ENCODE measurements around the gene FRYL. TPM values are rescaled to one million over a fixed set of nuclear protein-coding genes. Genes with fewer than 3 reads are reported as not detected.

The FRYL gene
- total RNA-seq, 2 donors from 2014 or later: 29.7 to 47.0 TPM

DNA sequence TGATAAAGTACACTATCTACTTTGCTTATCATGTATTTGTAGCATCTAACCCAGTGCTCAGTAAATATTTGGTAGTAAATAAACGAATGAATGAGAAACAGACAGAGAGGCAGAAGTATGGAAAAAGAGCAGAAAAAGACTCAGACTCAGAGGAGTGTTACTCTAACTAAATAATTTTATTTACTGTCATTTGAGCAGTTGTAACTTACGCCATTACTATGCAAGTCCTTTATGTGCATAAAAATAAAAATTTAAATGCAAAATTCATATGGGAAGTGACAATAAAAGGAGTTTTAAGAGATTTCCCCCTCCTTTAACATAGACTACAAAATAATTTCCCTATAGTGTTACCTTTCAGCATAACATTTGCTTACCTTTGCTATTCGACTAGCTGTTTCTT, 240.5 kb downstream of the FRYL start:
- Histone ChIP-seq H3K27ac (no peak overlapping the region), H3K27me3 (no peaks in the 10 kb centered on the region), H3K4me1 (peaks cover 5% of the 10 kb centered on the region), H3K9me3 (no peaks in the 10 kb centered on the region), H3K36me3 (replicated peaks in 1 of 2; ENCODE audit: insufficient read depth in 1 of 2, low read depth in 2 of 2) (peaks cover 5 to 27% of the 10 kb centered on the region in 2 donors), H3K4me3 (no peak overlapping the region)
- 74 to 76% methylated on average over 3 of the region's 3 CpGs for WGBS, 2 donors
- DNase-seq: no peak
- intact Hi-C loops (cut with DNase I): no loop called here
- no peak for ATAC-seq
- TF ChIP-seq POLR2A (IDR thresholded peaks at IDR 0.05) (no peak), CTCF (IDR thresholded peaks at IDR 0.05) (no peak)

DNA sequence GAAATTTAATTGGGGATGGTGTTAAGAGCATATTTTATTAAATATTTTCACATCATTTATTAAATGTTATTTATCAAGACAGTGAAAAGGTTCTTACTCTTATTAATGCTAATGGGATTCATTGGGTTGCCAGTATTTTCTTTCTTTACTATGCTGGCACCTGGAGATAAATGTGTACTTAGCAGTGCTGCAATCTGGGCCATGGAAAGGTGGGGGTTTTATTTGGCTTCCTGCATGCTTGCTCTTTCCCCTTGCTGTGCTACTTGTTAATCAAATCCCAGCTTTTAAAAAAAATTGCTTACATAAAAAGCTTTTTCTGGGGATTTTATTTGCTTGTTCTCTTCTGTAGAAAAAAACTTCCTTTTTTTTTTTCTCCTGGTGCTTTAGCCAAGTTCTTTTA, 241.7 kb downstream of the FRYL start:
- peaks cover 11 to 21% of the 10 kb centered on the region in 2 donors for H3K36me3 ChIP-seq (replicated peaks in 1 of 2; ENCODE audit: insufficient read depth in 1 of 2, low read depth in 2 of 2)
- H3K4me3 ChIP-seq: no peak overlapping the region
- no peaks in the 10 kb centered on the region for H3K9me3 ChIP-seq
- no peak for DNase-seq
- H3K27me3 ChIP-seq: no peaks in the 10 kb centered on the region
- no peak overlapping the region for H3K27ac ChIP-seq
- ATAC-seq: no peak
- H3K4me1 ChIP-seq: peaks cover 5% of the 10 kb centered on the region
- TF ChIP-seq POLR2A (IDR thresholded peaks at IDR 0.05): no peak
- no peak for TF ChIP-seq CTCF (IDR thresholded peaks at IDR 0.05)
- intact Hi-C loops (cut with DNase I): no loop called here

GRCh38 chr4:48526406-48526805, 253.7 kb downstream of the FRYL start:
- no peaks in the 10 kb centered on the region for H3K4me1 ChIP-seq
- no peaks in the 10 kb centered on the region for H3K27me3 ChIP-seq
- no peak for ATAC-seq
- H3K36me3 ChIP-seq (replicated peaks in 1 of 2; ENCODE audit: insufficient read depth in 1 of 2, low read depth in 2 of 2): peaks cover 7 to 19% of the 10 kb centered on the region in 2 donors
- no peaks in the 10 kb centered on the region for H3K9me3 ChIP-seq
- no peak for DNase-seq
- no peak overlapping the region for H3K27ac ChIP-seq
- intact Hi-C loops (cut with DNase I): no loop called here
- no peak overlapping the region for H3K4me3 ChIP-seq
- 68 to 82% methylated on average over 1 of the region's 1 CpG for WGBS, 2 donors
- no peak for TF ChIP-seq POLR2A (IDR thresholded peaks at IDR 0.05)
- TF ChIP-seq CTCF (IDR thresholded peaks at IDR 0.05): no peak

- Histone ChIP-seq H3K4me3 (no peak overlapping the region), H3K27me3 (no peaks in the 10 kb centered on the region), H3K4me1 (no peaks in the 10 kb centered on the region), H3K36me3 (replicated peaks in 1 of 2; ENCODE audit: insufficient read depth in 1 of 2, low read depth in 2 of 2) (peaks cover 6 to 21% of the 10 kb centered on the region in 2 donors), H3K27ac (no peak overlapping the region), H3K9me3 (no peaks in the 10 kb centered on the region)
- DNase-seq (no peak), ATAC-seq (no peak)
- intact Hi-C loops (cut with DNase I): no loop called here
- WGBS, 2 donors: 93 to 97% methylated on average over 3 of the region's 3 CpGs
- TF ChIP-seq CTCF (IDR thresholded peaks at IDR 0.05): no peak
- TF ChIP-seq POLR2A (IDR thresholded peaks at IDR 0.05): no peak
Measured at GRCh38 chr4:48518143-48518542, 261.9 kb downstream of the FRYL start.

- peaks cover 12 to 21% of the 10 kb centered on the region in 2 donors for H3K36me3 ChIP-seq (replicated peaks in 1 of 2; ENCODE audit: insufficient read depth in 1 of 2, low read depth in 2 of 2)
- TF ChIP-seq CTCF (IDR thresholded peaks at IDR 0.05) (no peak), POLR2A (IDR thresholded peaks at IDR 0.05) (no peak)
Measured at GRCh38 chr4:48509543-48509942, 270.5 kb downstream of the FRYL start.

More at GRCh38 chr4:48509543-48509942, 270.5 kb downstream of the FRYL start:
- Histone ChIP-seq H3K4me1 (no peaks in the 10 kb centered on the region), H3K27me3 (no peaks in the 10 kb centered on the region), H3K4me3 (no peak overlapping the region), H3K27ac (no peak overlapping the region), H3K9me3 (no peaks in the 10 kb centered on the region)
- ATAC-seq (no peak), DNase-seq (no peak)
- intact Hi-C loops (cut with DNase I): no loop called here
